ENCODE data around the gene PTCH1.

Gene PTCH1

GRCh38 chr9:95477885-95478284 lies 38.9 kb downstream of the PTCH1 start:
- ChIA-PET CTCF (no interaction called here), POLR2A (no interaction called here)
- no peak for DNase-seq (ENCODE audit: extremely low spot score)
- no peak for TF ChIP-seq CTCF (IDR thresholded peaks at IDR 0.05; ENCODE audit: control extremely low read depth, extremely low read depth, low read depth, missing control alignments)

DNA sequence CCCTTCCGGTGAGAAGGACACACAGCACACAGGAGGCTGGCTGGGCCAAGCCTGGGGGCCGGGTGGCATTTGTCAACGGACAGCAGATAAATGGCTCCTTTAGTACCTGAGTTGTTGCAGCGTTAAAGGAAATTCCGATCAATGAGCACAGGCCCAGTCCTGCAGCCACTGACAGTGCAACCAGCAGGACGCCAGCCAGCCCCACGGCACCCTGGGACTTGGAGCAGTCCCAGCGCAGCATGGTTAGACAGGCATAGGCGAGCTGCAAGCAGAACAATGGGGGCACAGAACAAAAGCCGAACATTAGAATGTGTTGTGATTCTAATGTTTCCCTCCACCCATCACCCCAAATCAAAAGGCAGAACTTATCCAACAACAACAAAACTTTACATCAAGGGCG lies 39.3 kb downstream of the PTCH1 start:
- CTCF ChIA-PET: interaction anchor here (1.2 to 1.9 kb wide), 2 partner anchors 11 to 24 kb away, joined by 5 read pairs; no protein-coding TSS in a partner anchor
- POLR2A ChIA-PET: no interaction called here
- no peak for DNase-seq (ENCODE audit: extremely low spot score)
- no peak for TF ChIP-seq CTCF (IDR thresholded peaks at IDR 0.05; ENCODE audit: control extremely low read depth, extremely low read depth, low read depth, missing control alignments)

DNA sequence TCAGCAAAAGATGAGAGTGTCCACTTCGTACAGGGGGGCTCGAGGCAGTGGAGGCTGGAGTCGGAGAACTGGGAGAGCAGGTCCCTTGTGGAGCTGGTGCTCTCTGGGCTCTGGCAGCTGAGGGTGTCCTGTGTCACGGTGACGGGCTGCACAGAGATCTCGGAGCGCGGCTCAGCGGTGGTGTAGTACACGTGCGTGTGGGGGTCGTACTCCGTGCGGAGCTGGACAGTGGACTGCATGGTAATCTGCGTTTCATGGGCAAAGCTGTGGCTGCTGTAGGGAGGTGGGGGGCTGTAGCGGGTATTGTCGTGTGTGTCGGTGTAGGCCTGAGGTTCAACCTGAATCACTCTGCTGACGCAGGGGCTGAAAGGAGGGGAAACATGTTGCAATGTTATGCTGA lies 48.0 kb downstream of the PTCH1 start:
- POLR2A ChIA-PET: no interaction called here
- no peak for DNase-seq (ENCODE audit: extremely low spot score)
- no peak for TF ChIP-seq CTCF (IDR thresholded peaks at IDR 0.05; ENCODE audit: control extremely low read depth, extremely low read depth, low read depth, missing control alignments)
- CTCF ChIA-PET: no interaction called here

GRCh38 chr9:95465115-95465514 lies 51.7 kb downstream of the PTCH1 start:
- CTCF ChIA-PET: interaction anchor here (1.0 kb wide), 1 partner anchor 10 kb away, joined by 3 read pairs; no protein-coding TSS in a partner anchor
- no peak for TF ChIP-seq CTCF (IDR thresholded peaks at IDR 0.05; ENCODE audit: control extremely low read depth, extremely low read depth, low read depth, missing control alignments)
- DNase-seq (ENCODE audit: extremely low spot score): no peak
- POLR2A ChIA-PET: no interaction called here

GRCh38 chr9:95463148-95464060 lies 53.4 kb downstream of the PTCH1 start:
- ChIA-PET CTCF (interaction anchor here (0.7 to 1.9 kb wide), 2 partner anchors 11 to 19 kb away, joined by 3 to 7 read pairs; no protein-coding TSS in a partner anchor), POLR2A (interaction anchor here (0.6 kb wide), 1 partner anchor 51 kb away, joined by 6 read pairs; no protein-coding TSS in a partner anchor)
- peak; percentile 39 for DNase-seq (ENCODE audit: extremely low spot score)
- TF ChIP-seq CTCF (IDR thresholded peaks at IDR 0.05; ENCODE audit: control extremely low read depth, extremely low read depth, low read depth, missing control alignments): no peak

DNA sequence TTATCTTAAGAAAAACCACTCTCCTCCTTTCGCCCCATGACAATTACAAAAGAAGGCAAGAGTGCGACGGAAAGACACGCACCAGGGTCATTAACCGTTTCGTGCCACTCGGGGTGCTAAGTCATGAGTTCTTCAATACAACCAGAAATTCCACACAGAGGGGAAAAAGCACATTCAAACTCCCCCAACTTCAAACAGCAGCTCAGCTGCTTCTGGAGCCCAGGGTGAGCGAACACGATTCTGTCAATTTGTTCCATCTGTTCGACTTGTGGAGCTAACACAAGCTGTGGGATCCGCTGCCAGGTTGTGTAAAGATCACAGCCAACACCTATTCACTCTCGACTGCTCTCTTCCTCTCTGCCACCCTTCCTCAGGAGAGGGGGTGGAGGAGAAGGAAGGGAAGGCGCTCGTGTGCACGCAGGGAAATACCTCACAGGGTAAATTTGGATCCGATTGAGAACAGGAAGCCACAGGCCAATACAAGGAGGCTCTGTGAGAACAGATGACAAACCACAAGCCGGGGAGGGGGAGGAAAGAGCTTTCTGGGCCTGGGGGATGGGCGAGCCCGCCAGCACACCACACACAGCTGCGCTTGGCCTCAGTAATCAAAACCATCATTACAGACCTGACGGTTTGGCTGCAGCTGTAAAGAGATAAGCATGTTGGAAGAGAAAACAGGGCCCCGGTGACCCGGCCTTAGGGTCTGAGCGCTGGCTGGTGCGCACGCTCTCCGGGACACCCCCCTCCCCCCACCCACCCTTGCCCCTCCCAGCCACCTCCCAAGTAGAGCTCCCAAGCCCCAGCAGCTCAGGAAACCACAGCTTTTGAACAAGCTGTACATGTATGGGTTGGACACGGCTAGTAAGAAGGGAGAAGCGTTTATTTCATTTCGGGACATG lies 54.3 kb downstream of the PTCH1 start:
- no peak for TF ChIP-seq CTCF (IDR thresholded peaks at IDR 0.05; ENCODE audit: control extremely low read depth, extremely low read depth, low read depth, missing control alignments)
- ChIA-PET CTCF (interaction anchor here (0.7 to 1.9 kb wide), 3 partner anchors 10 to 27 kb away, joined by 3 to 7 read pairs (median 3); no protein-coding TSS in a partner anchor), POLR2A (interaction anchor here (0.6 kb wide), 1 partner anchor 52 kb away, joined by 6 read pairs; no protein-coding TSS in a partner anchor)
- peak; percentile 91 for DNase-seq (ENCODE audit: extremely low spot score)

All from GM10248 (cell line).